HG02610 (cell line): ENCODE results near the gene PDXDC1.
"Not testable (repeated sequence)": the region's sequence is repeated elsewhere in the genome, so short reads cannot be mapped to it uniquely, and the experiment has no call there.

Source experiments
- ATAC-seq: cut with Tn5 transposase; IDR thresholded peaks from one replicate; pipeline ENCODE4 v1.9.1; 2021; ENCODE audit warnings: mild to moderate bottlenecking, moderate library complexity; ENCODE audit not compliant: unreplicated experiment

The PDXDC1 gene

GRCh38 chr16:15015671-15016070 lies 40.8 kb downstream of the PDXDC1 start:
- not testable (repeated sequence) for ATAC-seq

DNA sequence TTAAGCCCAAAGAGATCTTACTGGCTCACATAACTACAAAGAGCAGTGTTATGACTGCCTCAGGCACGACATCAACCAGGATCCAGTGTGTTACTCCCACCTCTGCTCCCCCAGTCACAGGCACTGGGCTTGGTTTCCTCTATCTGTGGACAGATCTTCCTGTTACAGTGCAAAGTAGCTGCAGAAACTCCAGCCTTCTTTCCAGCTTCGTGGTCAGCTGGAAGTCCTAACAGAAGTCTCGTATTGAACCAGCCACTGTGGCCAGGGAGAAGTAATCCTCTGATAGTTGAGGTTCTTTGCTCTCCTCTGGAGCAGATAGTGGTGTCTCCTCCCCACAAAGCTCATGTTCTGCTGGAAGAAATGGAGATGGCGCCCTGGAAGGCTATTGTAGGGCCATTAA lies 41.5 kb downstream of the PDXDC1 start:
- not testable (repeated sequence) for ATAC-seq

DNA sequence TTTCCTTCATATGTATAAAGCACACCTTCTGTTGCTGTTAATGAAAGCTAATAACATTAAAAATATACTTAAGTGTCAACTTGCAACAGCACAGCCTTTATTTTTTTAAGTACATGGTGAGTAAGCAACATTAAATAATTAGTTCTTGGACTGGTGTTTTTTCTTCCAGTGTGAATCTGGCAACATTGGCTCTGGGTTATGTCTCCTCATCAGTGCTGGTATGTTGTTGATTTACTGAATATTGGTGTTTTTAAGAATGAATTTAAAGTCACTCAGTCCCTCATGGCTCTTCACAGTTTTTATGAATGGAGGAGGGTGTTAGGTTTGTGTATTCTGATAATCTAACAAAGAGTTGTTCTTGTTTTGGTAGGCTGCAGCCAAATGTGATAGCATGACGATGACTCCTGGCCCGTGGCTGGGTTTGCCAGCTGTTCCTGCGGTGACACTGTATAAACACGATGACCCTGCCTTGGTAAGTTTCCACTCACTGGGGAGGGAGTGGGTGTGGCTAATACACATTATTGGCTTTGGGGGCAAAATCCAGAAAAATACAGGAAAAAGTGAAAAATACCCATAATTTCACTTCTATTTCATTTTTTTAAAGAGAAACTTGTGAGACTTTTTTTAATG lies 42.2 kb downstream of the PDXDC1 start:
- not testable (repeated sequence) for ATAC-seq

GRCh38 chr16:15021429-15021828 lies 46.6 kb downstream of the PDXDC1 start:
- ATAC-seq = not testable (repeated sequence)

DNA sequence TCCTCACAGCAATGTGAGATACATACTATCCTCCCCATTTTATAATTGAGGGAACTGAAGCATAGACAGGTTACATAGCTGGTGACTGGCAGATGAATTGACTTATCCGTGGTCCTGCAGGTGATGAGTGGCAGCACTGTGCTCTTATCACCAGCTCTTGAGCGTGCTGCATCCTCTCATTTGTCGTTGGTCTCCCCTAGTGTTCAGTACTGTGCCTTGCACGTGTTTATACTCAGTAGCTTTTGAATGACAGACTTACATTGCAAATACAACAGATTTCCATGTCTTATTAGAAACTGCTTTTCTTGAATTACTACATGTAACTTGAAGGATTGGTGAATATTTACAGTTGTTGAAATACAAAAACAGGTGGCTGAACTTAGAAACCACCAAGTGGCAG lies 47.4 kb downstream of the PDXDC1 start:
- not testable (repeated sequence) for ATAC-seq

- ATAC-seq = not testable (repeated sequence)
These were observed 48.7 kb downstream of the PDXDC1 start for GRCh38 chr16:15023381-15024077.

GRCh38 chr16:15024858-15025199 lies 50.0 kb downstream of the PDXDC1 start:
- not testable (repeated sequence) for ATAC-seq

DNA sequence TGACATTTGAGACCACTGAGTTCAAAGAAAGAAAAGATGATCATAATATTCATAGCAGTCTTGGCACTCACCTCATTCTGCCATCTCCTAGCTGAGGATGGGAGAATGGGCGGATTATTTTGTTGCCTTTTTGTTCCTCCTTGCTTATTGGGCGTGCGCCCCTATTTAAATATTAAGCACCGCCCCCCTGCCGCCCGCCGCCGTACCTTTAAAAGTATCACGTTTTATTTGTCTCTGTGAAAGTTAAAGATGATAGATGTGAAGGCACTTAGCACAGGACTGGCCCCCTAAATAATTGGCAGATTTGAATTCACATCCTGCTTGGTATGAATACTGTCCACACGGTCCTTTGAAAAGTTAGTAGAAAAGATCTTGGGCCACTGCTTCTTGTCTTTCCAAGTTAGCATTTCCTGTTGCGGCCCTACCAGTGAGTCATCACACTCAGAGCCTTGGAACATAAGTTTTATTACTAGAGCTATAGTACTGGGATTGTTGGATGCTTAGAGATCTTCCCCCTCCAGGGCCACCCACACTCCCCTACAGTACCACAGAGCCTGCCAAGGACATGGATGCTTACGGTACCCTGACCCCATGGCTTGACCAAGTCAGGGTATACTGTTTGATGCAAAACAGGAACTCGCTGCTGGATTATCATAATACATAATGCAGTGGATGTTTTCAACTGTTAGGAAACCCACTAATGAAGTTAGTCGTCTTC lies 50.6 kb downstream of the PDXDC1 start:
- not testable (repeated sequence) for ATAC-seq

DNA sequence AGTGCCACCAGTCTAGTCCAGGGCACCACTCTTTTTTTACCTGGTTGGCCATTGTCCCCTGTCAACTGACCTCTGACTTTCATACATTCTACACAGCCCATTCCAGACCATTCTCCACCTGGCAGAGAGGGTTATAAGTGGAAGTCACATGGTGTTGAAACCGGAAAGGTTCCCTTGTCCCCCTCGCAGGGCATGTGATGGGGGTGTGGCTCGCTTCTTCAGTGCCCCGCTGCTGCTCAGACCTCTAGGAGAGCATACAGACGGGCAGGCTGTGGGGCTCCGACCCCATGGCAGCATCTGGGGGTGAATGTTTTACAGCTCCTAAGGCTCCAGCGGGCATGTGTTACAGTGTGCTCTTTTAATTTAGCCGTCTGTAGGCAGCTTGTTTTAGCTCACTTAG lies 52.2 kb downstream of the PDXDC1 start:
- not testable (repeated sequence) for ATAC-seq

- ATAC-seq = not testable (repeated sequence)
These were observed 52.9 kb downstream of the PDXDC1 start for GRCh38 chr16:15027503-15028344.

DNA sequence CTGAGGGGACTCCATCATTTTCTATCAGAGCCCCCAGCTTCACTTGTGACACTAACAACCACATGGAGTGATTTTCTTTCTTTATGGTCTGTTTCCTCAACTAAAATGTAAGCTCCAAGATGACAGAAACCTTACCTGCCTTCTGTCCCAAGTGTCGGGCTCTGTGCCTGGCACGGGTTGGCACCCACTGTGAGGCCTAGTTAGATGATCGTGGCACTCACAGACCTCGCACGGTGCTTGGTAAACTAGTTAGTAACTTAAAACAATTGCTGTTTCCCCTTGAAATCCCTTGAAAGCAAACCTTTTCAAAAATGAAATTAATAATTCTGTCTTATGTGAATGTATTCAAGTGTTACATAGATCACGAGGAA lies 53.5 kb downstream of the PDXDC1 start:
- not testable (repeated sequence) for ATAC-seq

DNA sequence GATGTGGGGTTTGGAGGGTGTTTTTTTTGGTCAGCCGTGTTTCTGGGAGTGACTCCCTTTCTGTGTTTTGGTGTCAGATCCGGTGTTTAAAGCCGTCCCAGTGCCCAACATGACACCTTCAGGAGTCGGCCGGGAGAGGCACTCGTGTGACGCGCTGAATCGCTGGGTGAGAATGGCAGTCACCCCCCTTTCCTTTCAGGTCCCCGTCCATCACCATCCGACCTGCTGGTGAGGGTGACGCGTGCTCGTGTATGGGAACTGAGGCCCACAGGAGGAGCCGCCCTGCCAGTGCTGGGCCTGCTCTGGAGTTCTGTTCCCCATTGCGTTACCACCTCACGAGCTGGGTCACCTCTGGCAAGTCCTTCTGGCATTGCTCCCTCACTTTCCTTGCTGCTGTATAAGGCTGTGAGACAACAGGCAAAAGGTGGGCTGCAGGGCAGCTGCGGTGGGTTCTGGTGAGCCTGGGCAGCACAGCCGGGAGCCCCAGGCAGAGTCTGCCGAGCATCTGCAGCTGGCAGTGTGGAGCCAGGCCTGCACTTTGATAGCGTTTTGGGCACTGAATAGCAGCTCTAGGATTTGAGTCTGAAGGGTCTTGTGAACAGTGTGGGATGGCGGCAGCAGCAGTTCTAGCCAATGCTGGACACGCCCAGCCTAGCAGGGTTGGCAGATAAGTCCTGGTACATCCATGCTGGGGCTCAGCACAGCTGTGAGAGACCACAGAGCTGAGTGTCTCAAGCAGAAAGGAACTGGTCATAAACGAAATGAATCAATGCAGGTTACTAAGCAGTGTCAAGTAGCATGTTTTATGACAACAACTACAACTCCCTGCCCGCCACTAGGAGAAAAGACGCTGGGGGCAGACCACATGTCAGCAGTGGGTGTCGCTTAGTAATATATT lies 54.2 kb downstream of the PDXDC1 start:
- ATAC-seq = not testable (repeated sequence)

- not testable (repeated sequence) for ATAC-seq
These were observed 54.9 kb downstream of the PDXDC1 start for GRCh38 chr16:15029749-15030148.

DNA sequence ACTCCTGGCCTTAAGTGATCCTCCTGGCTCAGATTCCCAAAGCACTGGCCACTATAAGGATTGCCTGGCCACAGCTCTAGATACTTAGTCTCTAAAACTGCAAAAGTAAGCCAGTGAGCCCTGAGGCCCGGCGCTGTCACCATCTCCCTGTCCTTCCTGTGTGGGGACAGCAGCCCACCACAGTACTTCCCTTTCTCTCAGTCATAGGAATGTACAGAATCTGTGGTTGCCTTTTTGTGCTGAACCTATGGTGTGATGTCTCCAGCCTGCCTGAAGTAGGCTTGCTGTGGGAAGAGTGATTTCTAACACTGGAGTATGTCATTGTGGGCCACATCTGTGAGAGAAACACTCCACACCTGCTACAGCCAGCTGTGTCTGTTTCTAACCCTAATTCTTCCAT lies 56.4 kb downstream of the PDXDC1 start:
- ATAC-seq = no peak

DNA sequence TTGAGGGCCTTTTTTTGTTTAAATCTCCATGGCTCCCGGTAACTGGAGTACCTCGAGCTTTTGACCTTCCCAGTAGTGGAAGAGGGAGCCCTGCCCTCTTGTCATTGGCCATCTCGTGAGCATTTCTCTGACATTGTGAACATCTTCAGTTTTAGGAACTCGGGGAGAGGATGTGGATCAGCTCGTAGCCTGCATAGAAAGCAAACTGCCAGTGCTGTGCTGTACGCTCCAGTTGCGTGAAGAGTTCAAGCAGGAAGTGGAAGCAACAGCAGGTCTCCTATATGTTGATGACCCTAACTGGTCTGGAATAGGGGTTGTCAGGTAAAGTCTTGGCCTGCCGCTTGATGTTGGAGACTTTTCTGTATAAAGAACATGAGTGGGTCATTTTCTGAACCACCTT lies 56.8 kb downstream of the PDXDC1 start:
- ATAC-seq = no peak

- no peak for ATAC-seq
These were observed 57.9 kb downstream of the PDXDC1 start for GRCh38 chr16:15032547-15033308.

DNA sequence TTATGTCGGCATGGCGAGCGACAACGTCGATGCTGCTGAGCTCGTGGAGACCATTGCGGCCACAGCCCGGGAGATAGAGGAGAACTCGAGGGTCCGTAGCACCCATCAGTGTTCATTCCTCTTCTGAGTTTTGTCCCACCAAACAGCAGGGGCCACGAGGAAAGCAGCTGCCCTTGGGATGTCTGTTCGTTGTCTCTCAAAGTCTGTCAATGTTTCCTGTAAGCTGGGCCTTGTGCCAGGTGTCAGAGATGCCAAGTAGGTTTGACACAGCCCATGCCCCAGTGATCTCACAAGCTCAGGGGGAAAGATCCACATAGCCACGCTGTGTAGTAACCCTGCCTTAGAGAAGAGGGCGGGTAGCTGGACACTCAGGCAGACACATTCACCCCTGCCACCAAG lies 58.5 kb downstream of the PDXDC1 start:
- ATAC-seq = no peak

GRCh38 chr16:15034266-15035162 lies 59.7 kb downstream of the PDXDC1 start:
- no peak for ATAC-seq
